Loucy (cell line): ENCODE measurements around the gene RPH3AL.

Source experiments
- H2AFZ ChIP-seq: fragments of 200-600 bp; sonication (generic); 2 replicates; pipeline ENCODE4 v1.6.0; 2016; ENCODE audit warnings: antibody characterized with exemption, mild to moderate bottlenecking, low read length, moderate library complexity
- H3F3A ChIP-seq: fragments of 200-600 bp; 2 replicates; pipeline ENCODE4 v1.6.0; 2016; ENCODE audit warnings: antibody characterized with exemption, low read depth, mild to moderate bottlenecking
- H3K27me3 ChIP-seq: fragments of 200-600 bp; sonication (generic); 2 replicates; pipeline ENCODE4 v1.6.1; 2014; ENCODE audit warnings: low read length, mild to moderate bottlenecking; ENCODE audit not compliant: insufficient read depth, poor library complexity, severe bottlenecking
- H3K36me3 ChIP-seq: fragments of 200-600 bp; sonication (generic); 2 replicates; pipeline ENCODE4 v1.6.1; 2016; ENCODE audit warnings: low read length; ENCODE audit not compliant: insufficient read depth
- H3K4me1 ChIP-seq: fragments of 200-600 bp; sonication (generic); 2 replicates; pipeline ENCODE4 v1.5.1; 2014; ENCODE audit warnings: low read length, mild to moderate bottlenecking; ENCODE audit not compliant: insufficient read depth, poor library complexity, severe bottlenecking
- H3K4me2 ChIP-seq: fragments of 200-600 bp; sonication (generic); 2 replicates; pipeline ENCODE4 v1.6.0; 2014; ENCODE audit warnings: antibody characterized with exemption, low read length, low read depth, mild to moderate bottlenecking; ENCODE audit not compliant: poor library complexity, severe bottlenecking
- H3K4me3 ChIP-seq: fragments of 200-600 bp; sonication (generic); 2 replicates; pipeline ENCODE4 v1.5.1; 2014; ENCODE audit warnings: low read length, mild to moderate bottlenecking, mixed read lengths; ENCODE audit not compliant: poor library complexity, severe bottlenecking
- H3K79me2 ChIP-seq: fragments of 200-600 bp; sonication (generic); 2 replicates; pipeline ENCODE4 v1.6.1; 2014; ENCODE audit warnings: low read length; ENCODE audit not compliant: insufficient read depth
- H3K9ac ChIP-seq: fragments of 200-600 bp; sonication (generic); 2 replicates; pipeline ENCODE4 v1.6.0; 2014; ENCODE audit warnings: mild to moderate bottlenecking, low read depth, low read length, moderate library complexity; ENCODE audit not compliant: poor library complexity, severe bottlenecking
- H3K9me2 ChIP-seq: fragments of 200-600 bp; sonication (generic); replicated peaks from 2 replicates; pipeline ENCODE4 v1.6.1; 2016; ENCODE audit warnings: low read depth, low read length, mixed read lengths
- H3K9me3 ChIP-seq: fragments of 200-600 bp; sonication (generic); 2 replicates; pipeline ENCODE4 v1.6.1; 2014; ENCODE audit warnings: mild to moderate bottlenecking, antibody characterized with exemption, low read length, low read depth; ENCODE audit not compliant: insufficient read depth
- H4K20me1 ChIP-seq: fragments of 200-600 bp; sonication (generic); 2 replicates; pipeline ENCODE4 v1.6.0; 2014; ENCODE audit warnings: antibody characterized with exemption, low read length, mild to moderate bottlenecking; ENCODE audit not compliant: insufficient read depth, poor library complexity, severe bottlenecking
- EZH2phosphoT487 ChIP-seq: fragments of 200-600 bp; IDR thresholded peaks from 2 replicates; pipeline ENCODE4 v1.6.1; 2018; ENCODE audit warnings: antibody characterized with exemption, mild to moderate bottlenecking, moderate library complexity, borderline replicate concordance
- TF ChIP-seq, protein P1 (sequence below): fragments of 200-600 bp; sonication (generic); conservative IDR thresholded peaks from 2 replicates; pipeline ENCODE4 v1.5.1; 2014; ENCODE audit warnings: mild to moderate bottlenecking, antibody characterized with exemption, low read length

The RPH3AL gene

DNA sequence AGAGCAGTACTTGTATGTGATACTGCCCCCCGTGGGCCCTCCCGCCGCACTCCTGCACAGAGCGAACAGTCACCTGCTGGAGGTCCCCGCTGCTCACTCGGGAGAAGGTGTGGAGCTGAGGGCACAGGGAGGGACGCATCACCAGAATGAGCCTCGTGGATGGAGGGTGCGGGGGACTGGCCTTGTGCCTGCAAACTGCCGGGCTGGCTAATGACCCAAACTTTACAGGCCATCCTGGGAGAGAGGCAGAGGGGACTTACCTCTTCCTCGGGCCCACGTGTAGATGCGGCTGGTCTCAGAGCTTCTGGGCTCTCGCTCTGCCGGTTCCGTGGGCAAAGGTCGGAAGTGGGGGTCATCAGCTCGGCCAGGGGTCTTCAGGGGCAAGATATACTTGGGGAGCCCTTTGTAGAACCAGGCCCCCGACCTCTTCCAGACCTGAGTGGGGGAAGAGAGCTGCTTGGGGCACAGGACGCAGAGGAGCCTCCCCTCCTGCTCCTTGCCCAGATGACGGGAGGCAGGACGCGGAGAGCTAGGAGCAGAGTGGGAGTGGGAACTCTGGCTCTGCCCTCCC is 105.7 kb downstream of the RPH3AL start:
- Histone ChIP-seq H3K4me1 (peaks cover 4% of the 10 kb centered on the region), H2AFZ (no peak overlapping the region), H4K20me1 (no peaks in the 10 kb centered on the region), H3F3A (peaks cover 8% of the 10 kb centered on the region; the same call in 1 of the 2 replicates), H3K9ac (no peak overlapping the region), H3K36me3 (no peaks in the 10 kb centered on the region), H3K9me2 (no peaks in the 10 kb centered on the region), H3K27me3 (no peaks in the 10 kb centered on the region), H3K79me2 (no peaks in the 10 kb centered on the region), H3K4me2 (no peak overlapping the region), H3K4me3 (no peak overlapping the region), H3K9me3 (no peaks in the 10 kb centered on the region; the same call in 1 of the 2 replicates)
- TF ChIP-seq, protein P1, sequence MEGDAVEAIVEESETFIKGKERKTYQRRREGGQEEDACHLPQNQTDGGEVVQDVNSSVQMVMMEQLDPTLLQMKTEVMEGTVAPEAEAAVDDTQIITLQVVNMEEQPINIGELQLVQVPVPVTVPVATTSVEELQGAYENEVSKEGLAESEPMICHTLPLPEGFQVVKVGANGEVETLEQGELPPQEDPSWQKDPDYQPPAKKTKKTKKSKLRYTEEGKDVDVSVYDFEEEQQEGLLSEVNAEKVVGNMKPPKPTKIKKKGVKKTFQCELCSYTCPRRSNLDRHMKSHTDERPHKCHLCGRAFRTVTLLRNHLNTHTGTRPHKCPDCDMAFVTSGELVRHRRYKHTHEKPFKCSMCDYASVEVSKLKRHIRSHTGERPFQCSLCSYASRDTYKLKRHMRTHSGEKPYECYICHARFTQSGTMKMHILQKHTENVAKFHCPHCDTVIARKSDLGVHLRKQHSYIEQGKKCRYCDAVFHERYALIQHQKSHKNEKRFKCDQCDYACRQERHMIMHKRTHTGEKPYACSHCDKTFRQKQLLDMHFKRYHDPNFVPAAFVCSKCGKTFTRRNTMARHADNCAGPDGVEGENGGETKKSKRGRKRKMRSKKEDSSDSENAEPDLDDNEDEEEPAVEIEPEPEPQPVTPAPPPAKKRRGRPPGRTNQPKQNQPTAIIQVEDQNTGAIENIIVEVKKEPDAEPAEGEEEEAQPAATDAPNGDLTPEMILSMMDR: no peak
- TF ChIP-seq EZH2phosphoT487: no peak

DNA sequence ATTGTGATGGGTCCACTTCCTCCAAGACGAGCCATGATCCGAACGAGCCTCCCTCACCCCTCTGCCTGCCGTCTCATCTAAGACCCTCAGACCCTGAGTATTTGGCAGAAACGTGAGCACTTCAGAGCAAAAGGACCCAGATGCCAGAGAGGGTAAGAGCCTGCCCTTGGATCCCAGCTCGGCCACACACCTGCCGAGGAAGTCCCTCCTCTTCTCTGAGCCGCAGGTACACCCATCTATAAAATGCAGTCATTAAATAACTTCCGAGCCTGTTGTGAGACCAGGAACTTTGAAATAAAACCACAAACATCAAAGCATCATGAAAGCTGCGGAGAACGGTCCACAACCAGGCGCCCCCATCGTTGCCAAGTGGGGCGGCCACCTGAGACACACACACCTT is 106.4 kb downstream of the RPH3AL start:
- Histone ChIP-seq H3K36me3 (no peaks in the 10 kb centered on the region), H3K4me3 (no peak overlapping the region), H4K20me1 (no peaks in the 10 kb centered on the region), H3K9ac (no peak overlapping the region), H2AFZ (no peak overlapping the region), H3K9me2 (no peaks in the 10 kb centered on the region), H3K9me3 (no peaks in the 10 kb centered on the region; the same call in 1 of the 2 replicates), H3F3A (peaks cover 13% of the 10 kb centered on the region; the same call in 1 of the 2 replicates), H3K27me3 (no peaks in the 10 kb centered on the region), H3K4me2 (no peak overlapping the region), H3K79me2 (no peaks in the 10 kb centered on the region), H3K4me1 (peaks cover 4% of the 10 kb centered on the region)
- TF ChIP-seq, protein P1: no peak
- TF ChIP-seq EZH2phosphoT487: no peak

DNA sequence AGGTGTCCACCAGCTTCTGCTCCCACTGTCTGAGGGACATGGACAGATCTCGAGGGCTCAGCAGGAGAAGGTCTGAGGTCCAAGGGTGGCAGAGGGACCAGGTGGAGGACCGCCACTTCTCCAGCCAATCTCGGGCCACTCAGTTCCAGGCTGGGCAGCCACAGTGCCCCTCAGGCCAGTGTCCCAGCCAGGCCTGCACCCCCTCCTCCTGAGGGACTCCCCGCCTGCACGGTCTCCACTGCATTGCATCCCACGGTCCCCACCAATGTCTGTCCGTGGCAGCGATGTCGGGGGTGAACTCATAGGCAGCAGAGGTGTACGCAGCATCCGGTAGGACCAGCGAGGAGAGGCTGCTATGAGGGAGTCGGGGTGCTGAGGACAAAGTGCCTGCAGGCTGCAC is 107.0 kb downstream of the RPH3AL start:
- no peaks in the 10 kb centered on the region for H3K36me3 ChIP-seq
- no peak overlapping the region for H2AFZ ChIP-seq
- H3K4me3 ChIP-seq: no peak overlapping the region
- H3K9me2 ChIP-seq: no peaks in the 10 kb centered on the region
- no peaks in the 10 kb centered on the region for H3K79me2 ChIP-seq
- no peak overlapping the region for H3K4me2 ChIP-seq
- H3K9me3 ChIP-seq: no peaks in the 10 kb centered on the region; the same call in 1 of the 2 replicates
- H3K4me1 ChIP-seq: peaks cover 4% of the 10 kb centered on the region
- TF ChIP-seq EZH2phosphoT487: no peak
- TF ChIP-seq, protein P1: no peak
- no peaks in the 10 kb centered on the region for H4K20me1 ChIP-seq
- H3K9ac ChIP-seq: no peak overlapping the region
- H3K27me3 ChIP-seq: no peaks in the 10 kb centered on the region
- peaks cover 14% of the 10 kb centered on the region; the same call in 1 of the 2 replicates for H3F3A ChIP-seq
